Neural progenitor cell (in vitro differentiated cells): ENCODE data around the gene CLSTN2.

Source experiments
- EZH2 ChIP-seq: fragments of 200-600 bp; sonication (generic); IDR thresholded peaks from 2 replicates; pipeline ENCODE4 v1.6.1; 2017; ENCODE audit warnings: antibody characterized with exemption, mild to moderate bottlenecking, moderate library complexity
- EZH2phosphoT487 ChIP-seq: fragments of 200-600 bp; sonication (generic); IDR thresholded peaks from 2 replicates; pipeline ENCODE4 v1.6.1; 2017; ENCODE audit warnings: antibody characterized with exemption
- TF ChIP-seq, protein P1 (sequence below): fragments of 200-600 bp; sonication (generic); IDR thresholded peaks from 2 replicates; pipeline ENCODE4 v1.5.1; 2017; ENCODE audit warnings: antibody characterized with exemption, mild to moderate bottlenecking

DNA sequence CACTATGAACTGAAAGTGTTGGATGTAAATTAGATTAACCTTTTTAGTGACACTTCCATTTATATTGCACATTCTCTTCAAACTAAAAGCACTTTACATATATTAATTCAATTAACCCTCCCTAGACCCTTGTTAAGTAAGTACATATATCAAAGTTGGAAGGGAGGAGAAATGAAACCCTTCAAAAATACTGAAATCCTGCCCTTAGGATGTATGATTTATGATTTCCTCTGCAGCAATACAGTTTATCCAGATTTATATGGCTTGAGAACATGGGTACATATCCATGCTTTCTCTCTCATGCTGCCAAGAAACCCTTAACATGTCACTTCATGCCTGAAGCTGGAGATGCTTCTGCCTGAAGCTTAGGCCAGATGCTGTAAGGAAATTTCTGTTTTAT lies 11.0 kb downstream of the CLSTN2 start:
- TF ChIP-seq, protein P1, sequence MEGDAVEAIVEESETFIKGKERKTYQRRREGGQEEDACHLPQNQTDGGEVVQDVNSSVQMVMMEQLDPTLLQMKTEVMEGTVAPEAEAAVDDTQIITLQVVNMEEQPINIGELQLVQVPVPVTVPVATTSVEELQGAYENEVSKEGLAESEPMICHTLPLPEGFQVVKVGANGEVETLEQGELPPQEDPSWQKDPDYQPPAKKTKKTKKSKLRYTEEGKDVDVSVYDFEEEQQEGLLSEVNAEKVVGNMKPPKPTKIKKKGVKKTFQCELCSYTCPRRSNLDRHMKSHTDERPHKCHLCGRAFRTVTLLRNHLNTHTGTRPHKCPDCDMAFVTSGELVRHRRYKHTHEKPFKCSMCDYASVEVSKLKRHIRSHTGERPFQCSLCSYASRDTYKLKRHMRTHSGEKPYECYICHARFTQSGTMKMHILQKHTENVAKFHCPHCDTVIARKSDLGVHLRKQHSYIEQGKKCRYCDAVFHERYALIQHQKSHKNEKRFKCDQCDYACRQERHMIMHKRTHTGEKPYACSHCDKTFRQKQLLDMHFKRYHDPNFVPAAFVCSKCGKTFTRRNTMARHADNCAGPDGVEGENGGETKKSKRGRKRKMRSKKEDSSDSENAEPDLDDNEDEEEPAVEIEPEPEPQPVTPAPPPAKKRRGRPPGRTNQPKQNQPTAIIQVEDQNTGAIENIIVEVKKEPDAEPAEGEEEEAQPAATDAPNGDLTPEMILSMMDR: no peak
- TF ChIP-seq EZH2phosphoT487 (no peak), EZH2 (no peak)
